HG02943 (cell line): ENCODE measurements around the gene MASP2.
"Not testable (repeated sequence)": the region's sequence is repeated elsewhere in the genome, so short reads cannot be mapped to it uniquely, and the experiment has no call there.

Experiments used
- ATAC-seq: cut with Tn5 transposase; IDR thresholded peaks from one replicate; pipeline ENCODE4 v1.9.1; 2021; ENCODE audit warnings: mild to moderate bottlenecking, low read depth, moderate library complexity; ENCODE audit not compliant: unreplicated experiment

MASP2 gene

GRCh38 chr1:10996100-10996499 lies 50.9 kb downstream of the MASP2 start:
- no peak for ATAC-seq

- ATAC-seq, result no peak
Observed at GRCh38 chr1:10992864-10993263, 54.2 kb downstream of the MASP2 start.

GRCh38 chr1:10992004-10992403 lies 55.0 kb downstream of the MASP2 start:
- ATAC-seq, result not testable (repeated sequence)

GRCh38 chr1:10990828-10991227 lies 56.2 kb downstream of the MASP2 start:
- ATAC-seq, result no peak

- not testable (repeated sequence) for ATAC-seq
Observed at GRCh38 chr1:10989920-10990516, 57.0 kb downstream of the MASP2 start.

GRCh38 chr1:10989095-10989494 lies 57.9 kb downstream of the MASP2 start:
- ATAC-seq, result no peak

GRCh38 chr1:10987840-10988417 lies 59.1 kb downstream of the MASP2 start:
- ATAC-seq, result no peak

GRCh38 chr1:10986525-10986890 lies 60.5 kb downstream of the MASP2 start:
- no peak for ATAC-seq

GRCh38 chr1:10980841-10981727 lies 66.0 kb downstream of the MASP2 start:
- ATAC-seq, result no peak

GRCh38 chr1:10980094-10980577 lies 66.9 kb downstream of the MASP2 start:
- no peak for ATAC-seq

GRCh38 chr1:10979483-10979920 lies 67.5 kb downstream of the MASP2 start:
- no peak for ATAC-seq

- no peak for ATAC-seq
Observed at GRCh38 chr1:10978719-10979118, 68.3 kb downstream of the MASP2 start.
